Neural cell (in vitro differentiated cells): ENCODE data around the gene EXOC1L. TPM values are rescaled to one million over a fixed set of nuclear protein-coding genes. Genes with fewer than 3 reads are reported as not detected.

Experiments used
- H2AFZ ChIP-seq: fragments of 200-600, 300-800 bp; sonication (generic), shearing (Covaris generic); 2 replicates; pipeline ENCODE4 v1.6.0; 2014; ENCODE audit warnings: low read depth, mild to moderate bottlenecking, antibody characterized with exemption, low read length, moderate library complexity
- H3F3A ChIP-seq: fragments of 200-600 bp; shearing (Covaris generic); 2 replicates; pipeline ENCODE4 v1.6.1; 2016; ENCODE audit warnings: mild to moderate bottlenecking, moderate library complexity, mixed read lengths, antibody characterized with exemption, low read length; ENCODE audit not compliant: insufficient read depth, poor library complexity, severe bottlenecking
- H3K27ac ChIP-seq: fragments of 200-600, 300-800 bp; sonication (generic), shearing (Covaris generic); 2 replicates; pipeline ENCODE4 v1.5.1; 2014; ENCODE audit warnings: mild to moderate bottlenecking, low read length, moderate library complexity
- H3K27me3 ChIP-seq: fragments of 300-800, 200-600 bp; sonication (generic), shearing (Covaris generic); 2 replicates; pipeline ENCODE4 v1.6.0; 2014; ENCODE audit warnings: mild to moderate bottlenecking, low read depth, low read length, moderate library complexity; ENCODE audit not compliant: insufficient read depth
- H3K36me3 ChIP-seq: fragments of 300-800, 200-600 bp; sonication (generic), shearing (Covaris generic); 2 replicates; pipeline ENCODE4 v1.5.1; 2014; ENCODE audit warnings: mild to moderate bottlenecking, antibody characterized with exemption, low read length, moderate library complexity; ENCODE audit not compliant: insufficient read depth
- H3K4me2 ChIP-seq: fragments of 300-800, 200-600 bp; sonication (generic), shearing (Covaris generic); 2 replicates; pipeline ENCODE4 v1.6.0; 2014; ENCODE audit warnings: mild to moderate bottlenecking, low read length
- H3K4me3 ChIP-seq: fragments of 300-800, 200-600 bp; sonication (generic), shearing (Covaris generic); 2 replicates; pipeline ENCODE4 v1.5.1; 2014; ENCODE audit warnings: mild to moderate bottlenecking, low read length, moderate library complexity
- H3K79me2 ChIP-seq: fragments of 200-600 bp; shearing (Covaris generic); replicated peaks from 2 replicates; pipeline ENCODE4 v1.6.0; 2014; ENCODE audit warnings: mild to moderate bottlenecking, low read length, moderate library complexity; ENCODE audit not compliant: insufficient read depth
- H3K9ac ChIP-seq: fragments of 300-800, 200-600 bp; sonication (generic), shearing (Covaris generic); 2 replicates; pipeline ENCODE4 v1.6.1; 2016; ENCODE audit warnings: mild to moderate bottlenecking, low read length, mixed read lengths
- H3K9me2 ChIP-seq: fragments of 200-600 bp; shearing (Covaris generic); 2 replicates; pipeline ENCODE4 v1.6.1; 2016; ENCODE audit warnings: mild to moderate bottlenecking, low read length, mixed read lengths; ENCODE audit not compliant: insufficient read depth
- H3K9me3 ChIP-seq: fragments of 200-600, 300-800 bp; sonication (generic), shearing (Covaris generic); 2 replicates; pipeline ENCODE4 v1.6.1; 2016; ENCODE audit warnings: mild to moderate bottlenecking, mixed run types, low read length, moderate library complexity, mixed read lengths
- H4K20me1 ChIP-seq: fragments of 200-600 bp; shearing (Covaris generic); 2 replicates; pipeline ENCODE4 v1.6.1; 2016; ENCODE audit warnings: mild to moderate bottlenecking, mixed run types; ENCODE audit not compliant: insufficient read depth
- CTCF ChIP-seq: fragments of 450-650 bp; IDR thresholded peaks from 2 replicates; pipeline ENCODE4 v1.5.1; 2014; ENCODE audit warnings: antibody characterized with exemption, mild to moderate bottlenecking, moderate library complexity; ENCODE audit not compliant: poor library complexity, severe bottlenecking
- EP300 ChIP-seq: fragments of 450-650 bp; conservative IDR thresholded peaks from 2 replicates; pipeline ENCODE4 v1.6.1; 2014; ENCODE audit warnings: antibody characterized with exemption, mild to moderate bottlenecking, moderate library complexity; ENCODE audit not compliant: poor library complexity, severe bottlenecking
- EZH2 ChIP-seq: fragments of 200-600, 300-800 bp; shearing (Covaris generic), sonication (generic); IDR thresholded peaks from 2 replicates; pipeline ENCODE4 v1.6.1; 2014; ENCODE audit warnings: antibody characterized with exemption, low read length, borderline replicate concordance, mild to moderate bottlenecking; ENCODE audit not compliant: insufficient read depth, poor library complexity, severe bottlenecking
- MXI1 ChIP-seq: fragments of 450-650 bp; conservative IDR thresholded peaks from 2 replicates; pipeline ENCODE4 v1.6.1; 2014; ENCODE audit warnings: antibody characterized with exemption, mild to moderate bottlenecking; ENCODE audit not compliant: poor library complexity, severe bottlenecking
- POLR2AphosphoS5 ChIP-seq: IDR thresholded peaks from 2 replicates; pipeline ENCODE4 v1.6.1; 2012
- RAD21 ChIP-seq: fragments of 450-650 bp; conservative IDR thresholded peaks from 2 replicates; pipeline ENCODE4 v1.6.1; 2014; ENCODE audit warnings: antibody characterized with exemption, mild to moderate bottlenecking, moderate library complexity
- REST ChIP-seq: IDR thresholded peaks from 2 replicates; pipeline ENCODE4 v1.6.1; 2012; ENCODE audit warnings: borderline replicate concordance
- SMC3 ChIP-seq: fragments of 450-650 bp; conservative IDR thresholded peaks from 2 replicates; pipeline ENCODE4 v1.6.1; 2014; ENCODE audit warnings: antibody characterized with exemption, mild to moderate bottlenecking, moderate library complexity; ENCODE audit not compliant: poor library complexity
- TAF1 ChIP-seq: IDR thresholded peaks from 2 replicates; pipeline ENCODE4 v1.6.1; 2012; ENCODE audit warnings: low read depth
- polyA plus RNA-seq: library from polyadenylated mRNA; depleted of rRNA; stranded (reverse); fragments of >200 nt; gene quantifications from 2 replicates; pipeline ENCODE4 v1.2.3, GENCODE V29; 2014

The EXOC1L gene
- polyA plus RNA-seq, 1 donor from 2014 or later = not detected

- Histone ChIP-seq H3K27me3 (no peaks in the 10 kb centered on the region), H4K20me1 (no peaks in the 10 kb centered on the region), H3K4me2 (no peak overlapping the region), H3F3A (no peaks in the 10 kb centered on the region), H3K9me3 (no peaks in the 10 kb centered on the region), H3K79me2 (peaks cover 33% of the 10 kb centered on the region), H2AFZ (no peak overlapping the region), H3K9ac (no peak overlapping the region), H3K9me2 (no peaks in the 10 kb centered on the region), H3K27ac (no peak overlapping the region), H3K36me3 (peaks cover 5% of the 10 kb centered on the region), H3K4me3 (no peak overlapping the region)
- TF ChIP-seq MXI1 (no peak), TAF1 (no peak), EZH2 (no peak), CTCF (no peak), REST (no peak), SMC3 (no peak)
Observed at GRCh38 chr4:55857586-55857985, 38.0 kb downstream of the EXOC1L start.

- H4K20me1 ChIP-seq = no peaks in the 10 kb centered on the region
- no peaks in the 10 kb centered on the region for H3K9me2 ChIP-seq
- no peak overlapping the region for H3K4me3 ChIP-seq
- H3K36me3 ChIP-seq = peaks cover 5% of the 10 kb centered on the region
- H3K27ac ChIP-seq = no peak overlapping the region
- H3F3A ChIP-seq = no peaks in the 10 kb centered on the region
- no peak overlapping the region for H3K4me2 ChIP-seq
- H2AFZ ChIP-seq = no peak overlapping the region
- peaks cover 29% of the 10 kb centered on the region for H3K79me2 ChIP-seq
- TF ChIP-seq MXI1 (no peak), POLR2AphosphoS5 (no peak), SMC3 (no peak), EP300 (no peak), REST (no peak), RAD21 (no peak), CTCF (no peak), TAF1 (no peak)
- no peaks in the 10 kb centered on the region for H3K9me3 ChIP-seq
- H3K9ac ChIP-seq = no peak overlapping the region
- no peaks in the 10 kb centered on the region for H3K27me3 ChIP-seq
Observed at GRCh38 chr4:55859711-55860110, 40.1 kb downstream of the EXOC1L start.
